PC-9 (cell line): Measurements from ENCODE around the gene NEURL3. TPM values are rescaled to one million over a fixed set of nuclear protein-coding genes. Genes with fewer than 3 reads are reported as not detected.

ENCODE experiments used
- BruUV-seq: library from RNA; stranded (reverse); fragments of 400-500 nt; replicated peaks from 2 replicates; lab custom pipeline; 2021; lab: Mats Ljungman, UMichigan
- CTCF ChIA-PET: fragments of 300-600 bp; sonication (Branson Sonifier 250); formaldehyde crosslinking; loops from one replicate; lab custom pipeline; 2022; ENCODE audit warnings: antibody characterized with exemption; lab: Charles Lee
- POLR2A ChIA-PET: fragments of 300-600 bp; sonication (Branson Sonifier 250); formaldehyde crosslinking; loops from one replicate; lab custom pipeline; 2022; ENCODE audit warnings: antibody characterized with exemption; ENCODE audit not compliant: unreplicated experiment; lab: Charles Lee
- DNase-seq, 2 experiments: peaks; one replicate each; pipeline versions ENCODE4 v3.0.0 to v3.0.0-alpha.2; 2015 to 2022; ENCODE audit warnings: mixed read lengths in 1 of 2
- H2AFZ ChIP-seq: fragments of 200-600 bp; sonication (generic); 2 replicates; pipeline ENCODE4 v1.8.1; 2017; ENCODE audit warnings: antibody characterized with exemption
- H3F3A ChIP-seq: fragments of 200-600 bp; sonication (generic); 2 replicates; pipeline ENCODE4 v1.8.1; 2017; ENCODE audit warnings: antibody characterized with exemption, mild to moderate bottlenecking, low read depth; ENCODE audit not compliant: insufficient read depth
- H3K27ac ChIP-seq: fragments of 200-600 bp; sonication (generic); 2 replicates; pipeline ENCODE4 v1.6.1; 2016; ENCODE audit warnings: mixed run types
- H3K27me3 ChIP-seq: fragments of 200-600 bp; sonication (generic); 2 replicates; pipeline ENCODE4 v1.6.1; 2016; ENCODE audit warnings: low read depth, mixed run types; ENCODE audit not compliant: insufficient read depth
- H3K36me3 ChIP-seq: fragments of 200-600 bp; sonication (generic); 2 replicates; pipeline ENCODE4 v1.6.1; 2016; ENCODE audit warnings: low read depth, mixed run types
- H3K4me1 ChIP-seq: fragments of 200-600 bp; sonication (generic); replicated peaks from 2 replicates; pipeline ENCODE4 v1.6.1; 2016; ENCODE audit warnings: mixed run types; ENCODE audit not compliant: insufficient read depth
- H3K4me2 ChIP-seq: fragments of 200-600 bp; sonication (generic); 2 replicates; pipeline ENCODE4 v1.6.1; 2017; ENCODE audit warnings: mixed run types
- H3K4me3 ChIP-seq: fragments of 200-600 bp; sonication (generic); 2 replicates; pipeline ENCODE4 v1.6.1; 2016; ENCODE audit warnings: mixed run types
- H3K79me2 ChIP-seq: fragments of 200-600 bp; sonication (generic); 2 replicates; pipeline ENCODE4 v1.6.1; 2017; ENCODE audit warnings: low read depth, mixed run types
- H3K9me2 ChIP-seq: fragments of 200-600 bp; sonication (generic); 2 replicates; pipeline ENCODE4 v1.8.1; 2017; ENCODE audit warnings: mild to moderate bottlenecking; ENCODE audit not compliant: insufficient read depth
- H3K9me3 ChIP-seq: fragments of 200-600 bp; sonication (generic); 2 replicates; pipeline ENCODE4 v1.8.1; 2016; ENCODE audit warnings: low read depth; ENCODE audit not compliant: insufficient read depth
- H4K20me1 ChIP-seq: fragments of 200-600 bp; sonication (generic); 2 replicates; pipeline ENCODE4 v1.8.1; 2017; ENCODE audit not compliant: insufficient read depth
- EZH2 ChIP-seq: fragments of 200-600 bp; sonication (generic); IDR thresholded peaks from 2 replicates; pipeline ENCODE4 v1.8.0; 2017; ENCODE audit warnings: antibody characterized with exemption, low read depth
- intact Hi-C: fragments of 100-400 bp; cut with micrococcal nuclease; formaldehyde crosslinking; loops from one replicate; pipeline ENCODE4 v1.10.0; 2022; ENCODE audit not compliant: unreplicated experiment
- total RNA-seq: library from RNA; stranded (reverse); gene quantifications from 2 replicates; pipeline ENCODE4 v1.2.3, GENCODE V29; 2021
- TF ChIP-seq, protein P1 (sequence below): fragments of 200-600 bp; sonication (generic); conservative IDR thresholded peaks from 2 replicates; pipeline ENCODE4 v1.6.1; 2017; ENCODE audit warnings: mixed run types, antibody characterized with exemption, mild to moderate bottlenecking, moderate library complexity

Gene NEURL3
- total RNA-seq, 1 experiment from 2014 or later = 0.48 TPM

DNA sequence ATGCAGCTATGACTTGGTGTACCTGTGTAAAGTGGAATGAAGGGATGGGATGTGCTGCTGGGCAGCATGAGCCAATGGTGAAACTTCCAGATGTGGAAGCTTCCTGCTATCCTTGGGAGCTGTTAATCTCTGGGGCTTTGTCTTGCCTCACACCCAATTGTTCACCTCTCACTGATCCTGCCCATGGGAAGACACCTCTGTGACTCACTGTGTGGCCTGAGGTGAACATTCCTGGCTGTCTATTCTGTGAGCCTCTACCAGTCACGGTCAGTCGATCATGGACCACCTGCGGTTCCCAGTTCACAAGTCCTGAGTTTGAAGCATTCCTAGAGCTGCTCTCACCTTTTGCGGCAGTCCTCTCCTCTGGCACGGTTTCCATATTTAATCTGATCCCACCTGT lies 12.1 kb downstream of the NEURL3 start:
- Histone ChIP-seq H3K4me1 (peaks cover 18% of the 10 kb centered on the region), H3K27me3 (no peaks in the 10 kb centered on the region), H3K4me2 (peak overlapping the region; percentile 43), H3F3A (peaks cover 25% of the 10 kb centered on the region), H4K20me1 (no peaks in the 10 kb centered on the region), H3K36me3 (no peaks in the 10 kb centered on the region), H2AFZ (no peak overlapping the region), H3K27ac (peak overlapping the region; percentile 71), H3K9me3 (peaks cover 21% of the 10 kb centered on the region), H3K79me2 (no peaks in the 10 kb centered on the region), H3K9me2 (no peaks in the 10 kb centered on the region), H3K4me3 (peak overlapping the region; percentile 2; the same call in 1 of the 2 replicates)
- no TSS peak for BruUV-seq
- intact Hi-C loops = loop anchor here (1.0 to 5.0 kb wide), 4 partner anchors 12 to 80 kb away; partner anchors contain the start of gene NEURL3
- ChIA-PET POLR2A (interaction anchor here (0.5 to 0.7 kb wide), 9 partner anchors 9 to 321 kb away, joined by 3 to 21 read pairs (median 6); no protein-coding TSS in a partner anchor), CTCF (interaction anchor here (0.6 to 1.8 kb wide), 3 partner anchors 16 to 85 kb away, joined by 4 to 10 read pairs (median 7); no protein-coding TSS in a partner anchor)
- TF ChIP-seq, protein P1, sequence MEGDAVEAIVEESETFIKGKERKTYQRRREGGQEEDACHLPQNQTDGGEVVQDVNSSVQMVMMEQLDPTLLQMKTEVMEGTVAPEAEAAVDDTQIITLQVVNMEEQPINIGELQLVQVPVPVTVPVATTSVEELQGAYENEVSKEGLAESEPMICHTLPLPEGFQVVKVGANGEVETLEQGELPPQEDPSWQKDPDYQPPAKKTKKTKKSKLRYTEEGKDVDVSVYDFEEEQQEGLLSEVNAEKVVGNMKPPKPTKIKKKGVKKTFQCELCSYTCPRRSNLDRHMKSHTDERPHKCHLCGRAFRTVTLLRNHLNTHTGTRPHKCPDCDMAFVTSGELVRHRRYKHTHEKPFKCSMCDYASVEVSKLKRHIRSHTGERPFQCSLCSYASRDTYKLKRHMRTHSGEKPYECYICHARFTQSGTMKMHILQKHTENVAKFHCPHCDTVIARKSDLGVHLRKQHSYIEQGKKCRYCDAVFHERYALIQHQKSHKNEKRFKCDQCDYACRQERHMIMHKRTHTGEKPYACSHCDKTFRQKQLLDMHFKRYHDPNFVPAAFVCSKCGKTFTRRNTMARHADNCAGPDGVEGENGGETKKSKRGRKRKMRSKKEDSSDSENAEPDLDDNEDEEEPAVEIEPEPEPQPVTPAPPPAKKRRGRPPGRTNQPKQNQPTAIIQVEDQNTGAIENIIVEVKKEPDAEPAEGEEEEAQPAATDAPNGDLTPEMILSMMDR = no peak
- peak; percentile 88 to 99 for DNase-seq

DNA sequence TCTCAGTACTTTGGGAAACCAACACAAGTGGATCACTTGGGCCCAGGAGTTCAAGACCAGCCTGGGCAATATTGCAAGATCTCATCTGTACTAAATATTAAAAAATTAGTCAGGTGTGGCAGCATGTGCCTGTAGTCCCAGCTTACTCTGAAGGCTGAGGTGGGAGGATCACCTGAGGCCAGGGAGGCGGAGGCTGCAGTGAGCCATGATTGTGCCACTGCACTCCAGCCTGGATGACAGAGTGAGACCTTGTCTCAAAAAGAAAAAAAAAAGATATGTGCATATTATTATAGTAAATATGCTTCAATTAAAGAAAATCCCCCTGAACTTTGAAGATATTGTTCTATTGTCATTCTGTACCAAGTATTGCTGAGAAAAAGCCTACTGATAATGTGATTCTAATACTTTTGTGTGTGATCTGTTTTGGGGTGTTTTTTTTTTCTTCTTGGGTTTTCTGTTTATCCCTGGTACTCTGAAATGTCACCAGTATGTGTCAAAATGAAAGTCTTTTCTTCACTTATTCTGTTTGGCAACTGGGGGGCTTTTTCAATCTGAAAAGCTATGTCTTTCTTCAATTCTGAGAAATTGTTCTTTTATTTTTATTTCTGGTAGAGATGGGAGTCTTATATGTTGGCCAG lies 13.2 kb downstream of the NEURL3 start:
- intact Hi-C loops = loop anchor here (2.0 to 5.0 kb wide), 2 partner anchors 45 to 79 kb away; no protein-coding TSS in a partner anchor

DNA sequence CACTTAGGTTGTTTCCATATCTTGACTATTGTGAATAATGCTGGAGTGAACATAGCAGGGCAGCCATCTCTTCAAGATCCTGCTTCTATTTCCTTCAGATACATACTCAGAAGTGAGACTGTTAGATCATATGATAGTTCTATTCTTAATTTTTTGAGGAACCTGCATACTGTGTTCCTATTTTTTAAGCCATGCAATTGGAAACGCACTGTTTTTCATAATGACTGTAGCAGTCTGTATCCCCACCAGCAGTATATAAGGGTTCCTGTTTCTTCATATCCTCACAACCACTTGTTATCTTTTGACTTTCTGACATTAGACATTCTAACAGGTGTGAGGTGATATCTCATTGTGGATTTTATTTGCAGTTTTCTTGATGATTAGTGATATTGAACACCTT lies 15.5 kb downstream of the NEURL3 start:
- no peaks in the 10 kb centered on the region for H3K9me2 ChIP-seq
- ChIA-PET CTCF (no interaction called here), POLR2A (no interaction called here)
- peaks cover 18% of the 10 kb centered on the region for H3K4me1 ChIP-seq
- no peak for DNase-seq
- BruUV-seq = no TSS peak
- H3K27ac ChIP-seq = no peak overlapping the region
- H3K79me2 ChIP-seq = no peaks in the 10 kb centered on the region
- no peak overlapping the region for H2AFZ ChIP-seq
- peaks cover 25% of the 10 kb centered on the region for H3F3A ChIP-seq
- H4K20me1 ChIP-seq = no peaks in the 10 kb centered on the region
- H3K9me3 ChIP-seq = peaks cover 10% of the 10 kb centered on the region
- H3K4me2 ChIP-seq = no peak overlapping the region
- intact Hi-C loops = loop anchor here (5.0 kb wide), 1 partner anchor 42 kb away; no protein-coding TSS in a partner anchor
- no peaks in the 10 kb centered on the region for H3K36me3 ChIP-seq
- no peak overlapping the region for H3K4me3 ChIP-seq
- no peak for TF ChIP-seq EZH2
- TF ChIP-seq, protein P1 = no peak
- H3K27me3 ChIP-seq = no peaks in the 10 kb centered on the region

More for the DNA sequence above, 13.2 kb downstream of the NEURL3 start:
- no peak for DNase-seq
- BruUV-seq = no TSS peak
- H3K27me3 ChIP-seq = no peaks in the 10 kb centered on the region
- TF ChIP-seq, protein P1 = no peak
- TF ChIP-seq EZH2 = no peak
- H4K20me1 ChIP-seq = no peaks in the 10 kb centered on the region
- peaks cover 25% of the 10 kb centered on the region for H3F3A ChIP-seq
- ChIA-PET POLR2A (no interaction called here), CTCF (interaction anchor here (0.7 to 1.8 kb wide), 3 partner anchors 17 to 84 kb away, joined by 3 to 10 read pairs (median 7); no protein-coding TSS in a partner anchor)
- 0 out of 2 replicates have a peak overlapping the region, but pooled peaks have one; percentile 71 for H3K27ac ChIP-seq
- H3K36me3 ChIP-seq = no peaks in the 10 kb centered on the region
- peaks cover 21% of the 10 kb centered on the region for H3K9me3 ChIP-seq
- H3K4me1 ChIP-seq = peaks cover 18% of the 10 kb centered on the region
- no peak overlapping the region for H2AFZ ChIP-seq
- no peaks in the 10 kb centered on the region for H3K79me2 ChIP-seq
- H3K4me3 ChIP-seq = no peak overlapping the region
- H3K4me2 ChIP-seq = no peak overlapping the region
- H3K9me2 ChIP-seq = no peaks in the 10 kb centered on the region
